Measurements from ENCODE around the gene PFKM. TPM values are rescaled to one million over a fixed set of nuclear protein-coding genes. Genes with fewer than 3 reads are reported as not detected.
A peak's percentile ranks its signal among the peaks of the same experiment; 100 is the strongest.
"Not testable (repeated sequence)": the region's sequence is repeated elsewhere in the genome, so short reads cannot be mapped to it uniquely, and the experiment has no call there.

PFKM gene
- polyA plus RNA-seq, 3 donors from 2014 or later: 2.0 to 2.7 (median 2.7) TPM

DNA sequence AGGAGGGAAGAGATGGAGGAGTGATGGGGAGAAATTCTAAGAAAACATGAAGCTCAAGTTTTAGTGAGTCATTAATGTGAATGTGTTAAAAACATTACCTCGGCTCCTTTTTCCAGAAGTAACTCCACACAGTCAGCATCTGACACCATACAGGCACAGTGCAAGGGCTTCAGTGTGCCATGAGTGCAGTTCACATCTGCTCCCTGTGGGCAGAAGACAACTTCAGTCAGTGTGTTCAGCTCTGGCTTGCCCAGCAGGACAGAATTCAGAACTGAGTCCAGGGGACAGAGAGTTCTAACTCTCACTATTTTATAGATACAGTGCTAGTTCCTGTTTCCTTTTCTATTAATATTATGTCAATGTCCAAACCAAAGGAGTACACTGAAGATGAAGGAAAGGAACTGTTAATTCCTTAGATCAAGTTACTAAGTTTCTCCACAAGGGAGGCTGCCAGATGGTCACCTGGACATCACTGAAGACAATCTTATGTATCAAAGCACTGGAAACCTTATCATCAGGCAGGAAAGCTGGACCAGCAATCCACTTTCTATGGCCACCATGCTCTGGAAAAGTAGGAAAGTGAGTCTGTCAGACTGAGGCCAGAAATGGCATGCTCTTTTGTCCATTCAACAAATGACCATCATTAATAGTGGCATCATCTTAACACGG is 32.1 kb downstream of the PFKM start:
- Mint-ChIP-seq H3K36me3 (peaks cover 21 to 50% (median 31%) of the 10 kb centered on the region in 3 donors), H3K9me3 (no peaks in the 10 kb centered on the region), H3K4me1 (peaks cover 9 to 40% of the 10 kb centered on the region in 2 donors), H3K27me3 (ENCODE audit: low read depth in 3 of 3) (no peaks in the 10 kb centered on the region), H3K27ac (no peak overlapping the region), H3K4me3 (no peak overlapping the region)
- no peak for DNase-seq

DNA sequence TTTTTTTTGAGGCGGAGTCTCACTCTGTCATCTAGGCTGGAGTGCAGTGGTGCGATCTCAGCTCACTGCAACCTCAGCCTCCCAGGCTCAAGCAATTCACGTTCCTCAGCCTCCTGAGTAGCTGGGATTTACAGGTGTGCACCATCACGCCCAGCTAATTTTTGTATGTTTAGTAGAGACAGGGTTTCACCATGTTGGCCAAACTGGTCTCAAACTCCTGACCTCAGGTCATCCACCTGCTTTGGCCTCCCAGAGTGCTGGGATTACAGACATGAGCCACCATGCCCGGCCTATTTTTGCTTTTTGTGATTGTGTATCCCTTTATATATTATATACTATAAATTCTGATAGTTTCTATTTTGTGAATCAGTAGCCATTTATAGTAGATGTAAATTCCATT is 36.6 kb downstream of the PFKM start:
- Mint-ChIP-seq H3K4me1 (peaks cover 30 to 48% of the 10 kb centered on the region in 2 donors), H3K27ac (peak overlapping the region in 3 of 6 donors; percentile 85 to 96 (median 92))

DNA sequence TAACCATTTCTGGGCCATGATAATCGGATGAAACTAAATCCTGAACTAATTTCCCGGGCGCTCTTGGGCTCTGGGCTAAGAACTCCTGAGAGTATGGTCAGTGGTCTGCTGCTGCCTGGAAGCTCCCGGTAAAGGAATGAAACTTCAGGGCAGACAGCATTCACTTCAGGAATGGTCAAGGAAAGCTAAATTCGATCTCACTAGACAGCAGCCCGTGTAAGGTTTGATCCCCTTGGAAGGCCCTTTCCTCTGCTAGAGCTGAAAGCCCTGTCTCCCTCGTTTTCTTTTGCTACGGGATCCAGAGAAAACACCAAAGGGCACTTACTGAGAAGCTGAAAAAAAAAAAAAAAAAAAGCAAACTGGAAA is 37.5 kb downstream of the PFKM start:
- no peak for DNase-seq
- Mint-ChIP-seq H3K27me3 (ENCODE audit: low read depth in 3 of 3) (peaks cover 6 to 13% (median 9%) of the 10 kb centered on the region in 3 donors), H3K4me1 (peaks cover 30 to 48% of the 10 kb centered on the region in 2 donors), H3K9me3 (no peaks in the 10 kb centered on the region), H3K27ac (peak overlapping the region; percentile 92 to 98 (median 97)), H3K4me3 (peak overlapping the region; percentile 89 to 99 (median 96)), H3K36me3 (peaks cover 6 to 13% (median 12%) of the 10 kb centered on the region in 3 donors)

More for the DNA sequence above, 36.6 kb downstream of the PFKM start:
- Mint-ChIP-seq H3K27me3 (ENCODE audit: low read depth in 3 of 3) (peaks cover 6 to 13% (median 9%) of the 10 kb centered on the region in 3 donors), H3K36me3 (peaks cover 6 to 14% (median 13%) of the 10 kb centered on the region in 3 donors), H3K4me3 (peak overlapping the region; percentile 53 to 99 (median 96))
- not testable (repeated sequence) for H3K9me3 Mint-ChIP-seq, DNase-seq

DNA sequence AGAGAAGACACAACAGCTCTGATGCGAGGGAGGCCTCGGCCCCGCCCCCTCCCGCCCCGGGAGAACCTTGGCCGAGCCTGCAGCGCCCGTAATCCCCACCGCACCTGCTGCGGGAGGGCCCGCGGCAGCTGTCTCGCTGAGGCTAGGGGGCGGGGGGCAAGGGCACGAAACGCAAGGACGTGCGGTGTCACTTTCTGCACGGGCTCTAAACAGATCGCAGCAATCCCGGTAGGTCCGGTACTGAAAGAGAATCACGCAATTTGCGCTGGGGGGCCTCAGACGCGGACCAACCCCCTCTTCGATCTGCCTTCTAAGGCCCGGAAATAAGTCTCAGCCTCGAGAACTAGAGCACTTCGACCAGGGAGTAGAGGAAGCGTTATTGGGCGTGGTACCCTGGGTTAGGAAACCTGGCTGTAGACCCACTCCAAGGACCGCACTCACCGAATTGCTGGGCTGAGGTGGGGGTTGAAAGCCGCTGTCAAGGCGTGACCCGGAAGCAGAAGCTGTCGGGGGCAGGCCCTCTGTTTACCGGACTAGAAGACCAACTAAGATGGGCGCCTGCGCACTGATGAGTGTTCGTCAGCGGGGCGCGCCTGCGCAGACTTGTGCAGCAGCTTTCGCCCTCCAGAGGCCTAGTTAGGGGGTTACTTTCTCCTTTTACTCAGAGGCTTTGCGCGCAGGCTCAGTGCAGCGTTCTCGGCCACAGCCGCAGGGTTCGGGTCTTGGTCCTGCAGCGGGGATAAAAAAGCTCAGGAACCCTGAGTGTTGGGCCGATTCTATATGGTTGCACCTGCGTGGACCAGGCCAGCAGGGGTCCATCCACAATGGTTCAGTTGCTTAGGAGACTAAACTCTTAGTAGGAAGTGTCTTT is 38.1 kb downstream of the PFKM start, which contains the start of gene ASB8:
TSS of gene ASB8 (minus strand) at position 498 of the 871 bp plus-strand sequence. CDS start 4,019 bp downstream, outside the sequence.
- peak; percentile 99 for DNase-seq
- Mint-ChIP-seq H3K27ac (peak within 1 kb of the TSS; percentile 92 to 98 (median 97)), H3K27me3 (ENCODE audit: low read depth in 3 of 3) (peaks cover 6 to 13% (median 9%) of the 10 kb centered on the region in 3 donors), H3K36me3 (peaks cover 6 to 10% (median 10%) of the 10 kb centered on the region in 3 donors), H3K4me1 (peaks cover 30 to 48% of the 10 kb centered on the region in 2 donors), H3K9me3 (no peaks in the 10 kb centered on the region), H3K4me3 (peak within 1 kb of the TSS; percentile 89 to 99 (median 96))

DNA sequence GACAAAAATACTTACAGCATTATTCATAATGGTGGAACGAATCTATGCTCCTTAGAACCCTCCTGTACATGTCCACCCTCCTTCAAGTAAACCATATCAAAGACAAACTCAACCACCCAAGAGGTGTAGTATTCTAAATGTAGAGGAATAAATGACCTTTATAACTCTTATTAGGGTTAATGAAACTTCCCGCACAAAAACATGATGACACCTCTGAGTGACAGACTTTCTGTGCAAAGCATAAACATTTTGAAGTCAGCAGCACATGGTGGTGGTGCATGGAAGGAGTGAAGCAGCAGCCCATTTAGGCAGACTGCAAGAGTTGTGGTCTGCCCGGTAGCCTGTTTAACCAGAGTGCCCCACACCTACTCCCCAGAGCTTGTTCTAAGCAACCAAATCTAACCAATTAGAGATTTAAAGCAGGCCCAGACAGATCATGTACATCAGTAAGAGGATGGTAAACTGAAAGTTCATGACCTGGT is 38.8 kb downstream of the PFKM start:
- H3K9me3 Mint-ChIP-seq: no peaks in the 10 kb centered on the region
- DNase-seq: peak; percentile 14 to 36 (median 20)
- peak overlapping the region; percentile 89 to 99 (median 96) for H3K4me3 Mint-ChIP-seq
- peak overlapping the region; percentile 92 to 98 (median 97) for H3K27ac Mint-ChIP-seq
- peaks cover 30 to 41% of the 10 kb centered on the region in 2 donors for H3K4me1 Mint-ChIP-seq
- H3K36me3 Mint-ChIP-seq: peaks cover 4 to 7% (median 5%) of the 10 kb centered on the region in 3 donors
- H3K27me3 Mint-ChIP-seq (ENCODE audit: low read depth in 3 of 3): peaks cover 6 to 13% (median 10%) of the 10 kb centered on the region in 3 donors

DNA sequence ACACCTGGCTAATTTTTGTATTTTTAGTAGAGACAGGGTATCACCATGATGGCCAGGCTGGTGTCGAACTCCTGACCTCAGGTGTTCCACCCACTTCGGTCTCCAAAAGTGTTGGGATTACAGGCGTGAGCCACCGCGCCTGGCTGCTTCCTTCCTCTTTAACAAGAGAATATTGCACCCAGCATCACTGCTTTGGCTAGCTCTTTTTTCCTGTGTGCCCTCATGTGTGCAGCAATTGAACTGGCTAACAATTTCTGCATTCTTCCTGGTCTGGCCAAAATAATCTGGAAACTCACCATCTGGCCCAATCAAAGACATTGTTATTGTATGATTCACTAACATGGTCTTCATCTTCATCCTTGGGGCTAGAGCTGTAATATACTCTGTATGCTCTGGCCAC is 40.9 kb downstream of the PFKM start:
- Mint-ChIP-seq H3K4me3 (no peak overlapping the region), H3K4me1 (peaks cover 22 to 26% of the 10 kb centered on the region in 2 donors), H3K27me3 (ENCODE audit: low read depth in 3 of 3) (peaks cover 6 to 15% (median 11%) of the 10 kb centered on the region in 3 donors), H3K36me3 (no peaks in the 10 kb centered on the region), H3K9me3 (no peaks in the 10 kb centered on the region), H3K27ac (peak overlapping the region in 1 of 6 donors; percentile 23)
- DNase-seq: no peak

DNA sequence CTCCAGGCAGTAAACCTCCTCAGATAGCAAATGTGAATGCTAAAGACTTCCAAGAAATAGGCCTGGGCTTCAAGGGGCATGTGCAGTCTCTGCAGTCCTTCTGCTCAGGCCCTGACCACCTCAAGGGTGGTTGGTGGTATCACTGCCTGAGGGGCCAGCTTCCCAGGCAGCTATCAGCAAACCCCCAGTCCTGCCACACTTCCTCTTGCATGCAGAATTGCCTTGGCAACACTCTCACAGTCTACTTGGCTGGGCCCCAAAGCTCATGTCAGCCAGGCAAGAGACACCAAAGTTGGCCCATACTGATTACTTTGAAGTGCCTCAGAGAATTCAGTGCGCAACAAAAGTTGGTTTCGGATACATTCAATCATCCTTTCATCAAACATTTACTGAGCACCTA is 41.6 kb downstream of the PFKM start:
- no peaks in the 10 kb centered on the region for H3K9me3 Mint-ChIP-seq
- no peak for DNase-seq
- no peak overlapping the region for H3K4me3 Mint-ChIP-seq
- H3K27ac Mint-ChIP-seq: no peak overlapping the region
- peaks cover 6 to 17% (median 11%) of the 10 kb centered on the region in 3 donors for H3K27me3 Mint-ChIP-seq (ENCODE audit: low read depth in 3 of 3)
- peaks cover 22 to 24% of the 10 kb centered on the region in 2 donors for H3K4me1 Mint-ChIP-seq
- H3K36me3 Mint-ChIP-seq: no peaks in the 10 kb centered on the region

DNA sequence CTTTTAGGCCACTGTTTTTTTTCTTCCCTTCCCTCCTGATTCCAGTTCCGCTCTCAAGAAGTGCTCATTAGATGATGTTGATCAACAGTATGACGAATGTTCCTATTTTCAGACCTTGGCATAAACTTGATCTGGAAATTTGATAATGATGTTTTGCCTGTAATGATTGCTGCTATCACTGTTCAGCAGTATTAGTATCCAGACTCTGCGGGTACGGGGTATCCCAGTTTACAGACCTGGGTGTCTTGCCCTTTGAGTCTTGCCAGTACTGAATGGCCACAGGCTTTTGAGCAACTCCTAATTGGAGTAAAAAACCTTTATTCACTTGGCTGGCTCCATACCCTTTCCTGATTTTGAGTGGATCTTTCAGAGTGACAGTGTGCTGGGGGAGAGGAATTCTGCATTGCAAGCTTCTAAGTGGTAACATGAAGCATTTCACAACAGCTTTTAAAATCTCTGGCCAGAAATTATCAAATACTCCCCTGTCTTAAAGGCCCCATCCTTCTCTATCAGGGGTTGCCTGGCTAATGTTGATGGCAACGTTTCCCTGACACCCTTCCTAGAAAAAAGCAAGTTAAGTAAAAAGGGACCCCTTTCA is 44.1 kb downstream of the PFKM start:
- H3K9me3 Mint-ChIP-seq: no peaks in the 10 kb centered on the region
- no peaks in the 10 kb centered on the region for H3K36me3 Mint-ChIP-seq
- H3K4me3 Mint-ChIP-seq: no peak overlapping the region
- peaks cover 1 to 3% of the 10 kb centered on the region in 2 donors for H3K4me1 Mint-ChIP-seq
- H3K27ac Mint-ChIP-seq: no peak overlapping the region
- peaks cover 0 to 11% (median 5%) of the 10 kb centered on the region in 3 donors for H3K27me3 Mint-ChIP-seq (ENCODE audit: low read depth in 3 of 3)
- no peak for DNase-seq

DNA sequence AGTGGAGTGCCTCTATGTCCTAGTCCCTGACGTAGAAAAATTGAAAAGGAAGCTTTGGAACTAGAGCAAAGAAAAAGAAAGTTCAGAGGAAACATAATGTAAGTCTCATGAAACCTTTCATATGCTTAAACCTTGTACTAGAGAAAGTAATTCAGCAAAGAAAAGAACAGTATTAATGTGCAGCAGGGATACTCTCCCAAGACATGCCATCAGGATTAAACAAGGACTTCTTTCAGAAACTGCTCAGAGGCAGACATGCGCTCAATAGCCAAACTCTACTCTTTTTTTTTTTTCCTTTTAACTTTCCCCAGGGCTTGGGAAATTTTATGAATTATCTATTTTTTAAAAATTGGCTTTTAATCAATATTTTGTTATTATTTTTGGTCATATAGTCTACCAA is 45.3 kb downstream of the PFKM start:
- Mint-ChIP-seq H3K4me3 (no peak overlapping the region), H3K4me1 (no peaks in the 10 kb centered on the region), H3K27ac (no peak overlapping the region), H3K27me3 (ENCODE audit: low read depth in 3 of 3) (peaks cover 0 to 11% (median 6%) of the 10 kb centered on the region in 3 donors), H3K36me3 (no peaks in the 10 kb centered on the region), H3K9me3 (no peaks in the 10 kb centered on the region)
- no peak for DNase-seq

DNA sequence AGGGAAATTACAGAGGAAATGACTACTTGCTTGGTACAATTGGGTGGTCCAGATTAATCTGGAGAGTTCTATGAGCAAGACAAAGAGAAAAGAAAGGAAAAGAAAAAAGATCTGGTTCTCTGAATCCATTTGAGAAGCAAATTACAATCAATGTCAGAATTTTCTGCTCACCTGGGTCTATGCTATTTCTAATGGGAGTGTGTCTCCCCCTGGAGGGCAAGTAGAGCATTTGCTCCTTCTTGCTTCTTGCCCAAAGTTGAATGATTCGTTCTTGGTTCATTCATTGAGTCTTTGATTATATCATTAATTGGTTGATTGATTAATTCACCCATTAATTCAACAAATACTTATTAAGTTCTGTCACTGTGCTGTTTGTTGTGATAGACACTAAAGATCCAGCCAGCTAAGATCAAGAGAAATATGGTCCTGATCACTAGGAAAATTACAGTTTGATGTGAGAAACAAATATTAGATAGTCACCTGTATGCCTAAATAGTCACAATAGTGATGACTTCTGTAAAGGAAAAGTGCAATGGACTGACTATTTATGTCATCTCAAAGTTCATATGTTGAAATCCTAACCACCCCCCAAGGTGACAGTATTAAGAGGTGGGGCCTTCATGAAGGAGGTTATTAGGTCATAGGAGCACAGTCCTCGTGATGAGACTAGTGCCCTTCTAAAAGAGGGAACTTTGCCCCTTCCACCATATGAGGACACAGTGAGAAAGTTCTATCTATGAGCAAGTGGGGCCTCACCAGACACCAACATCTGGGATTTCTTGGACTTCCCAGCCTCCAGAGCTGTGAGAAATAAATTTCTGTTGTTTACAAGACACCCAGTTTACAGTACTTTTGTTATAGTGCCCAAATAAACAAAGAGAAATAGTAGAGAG is 46.2 kb downstream of the PFKM start:
- Mint-ChIP-seq H3K27me3 (ENCODE audit: low read depth in 3 of 3) (peaks cover 0 to 10% (median 5%) of the 10 kb centered on the region in 3 donors), H3K9me3 (no peaks in the 10 kb centered on the region), H3K4me3 (no peak overlapping the region), H3K4me1 (no peaks in the 10 kb centered on the region), H3K36me3 (no peaks in the 10 kb centered on the region), H3K27ac (no peak overlapping the region)
- peak; percentile 57 to 66 (median 59) for DNase-seq

DNA sequence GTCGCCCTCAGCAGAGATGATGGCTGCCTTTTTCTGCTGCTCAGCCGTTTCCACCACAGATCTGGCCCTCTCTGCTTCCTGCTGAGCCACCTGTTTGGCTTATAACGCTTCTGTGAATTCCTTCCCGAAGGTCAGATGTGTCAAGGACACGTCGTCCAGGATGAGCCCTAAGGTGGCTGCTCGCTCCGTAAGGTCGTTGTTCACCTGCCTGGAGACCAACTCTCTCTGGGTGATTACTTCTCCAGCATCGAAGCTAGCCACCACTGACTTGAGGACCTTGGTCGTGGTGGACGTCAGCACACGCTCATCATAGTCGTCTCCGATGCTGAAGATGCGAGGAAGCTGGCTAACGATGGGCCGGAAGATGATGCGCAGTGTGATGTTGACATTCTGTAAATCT is 49.8 kb downstream of the PFKM start:
- H3K27ac Mint-ChIP-seq: no peak overlapping the region
- DNase-seq: no peak
- H3K4me3 Mint-ChIP-seq: no peak overlapping the region
- H3K27me3 Mint-ChIP-seq (ENCODE audit: low read depth in 3 of 3): peaks cover 2 to 11% (median 2%) of the 10 kb centered on the region in 3 donors
- H3K36me3 Mint-ChIP-seq: no peaks in the 10 kb centered on the region
- no peaks in the 10 kb centered on the region for H3K9me3 Mint-ChIP-seq
- no peaks in the 10 kb centered on the region for H3K4me1 Mint-ChIP-seq

DNA sequence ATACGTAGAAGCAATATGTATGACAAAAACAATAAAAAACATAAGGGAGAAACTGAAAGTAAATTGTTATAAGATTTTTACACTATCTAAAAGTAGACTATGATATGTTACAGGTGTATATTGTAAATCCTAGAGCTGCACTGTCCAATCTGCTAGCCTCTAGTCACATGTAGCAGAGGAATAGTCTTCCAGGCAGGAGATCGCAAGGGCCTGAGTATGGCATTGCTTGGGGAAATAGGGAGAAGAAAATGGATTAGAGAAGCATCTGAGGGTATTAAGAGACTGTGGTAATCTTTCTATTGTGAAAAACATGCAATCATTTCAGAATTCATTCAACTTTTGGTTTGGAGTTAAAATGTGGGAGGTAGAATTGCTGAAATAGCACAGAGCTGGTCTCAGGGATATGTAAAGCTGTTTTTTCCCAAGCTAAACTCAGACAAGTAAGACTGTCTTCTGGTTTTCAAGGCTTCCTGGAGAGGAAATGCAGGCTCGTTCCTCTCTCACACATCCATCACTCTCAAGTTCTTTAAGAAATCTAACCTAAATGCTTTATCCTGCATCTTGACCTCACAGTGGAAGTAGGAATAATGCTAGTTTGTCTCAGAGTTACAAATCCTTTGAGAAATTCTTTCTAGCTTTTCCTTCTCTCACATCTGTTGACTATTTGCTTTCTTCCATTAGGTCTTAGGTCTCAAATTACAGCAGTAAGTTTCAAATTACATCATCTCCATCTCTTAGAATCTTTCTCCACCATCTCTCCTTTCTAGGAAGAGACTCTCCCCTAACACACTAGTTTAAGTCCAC is 56.7 kb downstream of the PFKM start:
- Mint-ChIP-seq H3K9me3 (no peaks in the 10 kb centered on the region), H3K27me3 (ENCODE audit: low read depth in 3 of 3) (peaks cover 1 to 6% (median 3%) of the 10 kb centered on the region in 3 donors), H3K36me3 (no peaks in the 10 kb centered on the region), H3K27ac (peak overlapping the region in 1 of 6 donors; percentile 5), H3K4me1 (no peaks in the 10 kb centered on the region), H3K4me3 (peak overlapping the region in 1 of 5 donors; percentile 33)
- no peak for DNase-seq

All from immature natural killer cell (primary cell).